ENCODE data around the gene CRYZ. TPM values are rescaled to one million over a fixed set of nuclear protein-coding genes. Genes with fewer than 3 reads are reported as not detected.
A peak's percentile ranks its signal among the peaks of the same experiment; 100 is the strongest.

Gene CRYZ
- total RNA-seq = 10 to 100 TPM; 16.1 to 39.5 (median 23.6) TPM

- TF ChIP-seq EP300 (IDR thresholded peaks at IDR 0.05) (peak; percentile 80 to 94), POLR2A (IDR thresholded peaks at IDR 0.05) (peak in 1 of 2 donors; percentile 54), CTCF (IDR thresholded peaks at IDR 0.05) (peak in 1 of 5 experiments; percentile 48)
- Histone ChIP-seq H3K4me3 (peak within 1 kb of the TSS; percentile 56 to 83 (median 70)), H3K4me1 (peaks cover 0 to 33% (median 19%) of the 10 kb centered on the region in 4 donors), H3K27ac (peak within 1 kb of the TSS; percentile 63 to 90 (median 83)), H3K9me3 (no peaks in the 10 kb centered on the region), H3K27me3 (no peaks in the 10 kb centered on the region), H3K36me3 (peaks cover 0 to 30% (median 6%) of the 10 kb centered on the region in 3 donors)
- 0 to 1% methylated on average over 30 of the region's 30 CpGs for WGBS, 2 donors
- peak; percentile 77 to 92 for DNase-seq (ENCODE audit: low spot score in 2 of 2)
Measured at GRCh38 chr1:74732960-74733603, at the start of gene CRYZ, which contains the start of gene TYW3. CRYZ (minus strand) TSS chr1:74733050; CDS start chr1:74724821, 8,229 bp downstream. TYW3 (plus strand) TSS chr1:74733152; CDS start chr1:74733245, 93 bp downstream.

GRCh38 chr1:74780594-74780993 is 47.7 kb upstream of the CRYZ start:
- 34 to 37% methylated on average over 2 of the region's 2 CpGs for WGBS, 2 donors
- Histone ChIP-seq H3K36me3 (no peaks in the 10 kb centered on the region), H3K9me3 (no peaks in the 10 kb centered on the region), H3K27me3 (no peaks in the 10 kb centered on the region), H3K4me3 (no peak overlapping the region), H3K27ac (no peak overlapping the region), H3K4me1 (no peaks in the 10 kb centered on the region)
- TF ChIP-seq POLR2A (IDR thresholded peaks at IDR 0.05) = no peak
- TF ChIP-seq CTCF (IDR thresholded peaks at IDR 0.05) = no peak
- TF ChIP-seq EP300 (IDR thresholded peaks at IDR 0.05) = no peak
- no peak for DNase-seq (ENCODE audit: low spot score in 2 of 2)

GRCh38 chr1:74779750-74780149 is 46.9 kb upstream of the CRYZ start:
- H3K27me3 ChIP-seq = no peaks in the 10 kb centered on the region
- no peak for TF ChIP-seq EP300 (IDR thresholded peaks at IDR 0.05)
- no peak for TF ChIP-seq CTCF (IDR thresholded peaks at IDR 0.05)
- no peak for TF ChIP-seq POLR2A (IDR thresholded peaks at IDR 0.05)
- H3K36me3 ChIP-seq = no peaks in the 10 kb centered on the region
- no peaks in the 10 kb centered on the region for H3K4me1 ChIP-seq
- no peak overlapping the region for H3K4me3 ChIP-seq
- H3K9me3 ChIP-seq = no peaks in the 10 kb centered on the region
- DNase-seq (ENCODE audit: low spot score in 2 of 2) = no peak
- no peak overlapping the region for H3K27ac ChIP-seq

- 98% methylated on average over 1 of the region's 1 CpG for WGBS, 2 donors
- Histone ChIP-seq H3K4me1 (peaks cover 0 to 3% (median 0%) of the 10 kb centered on the region in 4 donors), H3K27me3 (no peaks in the 10 kb centered on the region), H3K4me3 (no peak overlapping the region), H3K27ac (no peak overlapping the region), H3K9me3 (no peaks in the 10 kb centered on the region), H3K36me3 (no peaks in the 10 kb centered on the region)
- no peak for TF ChIP-seq EP300 (IDR thresholded peaks at IDR 0.05)
- TF ChIP-seq POLR2A (IDR thresholded peaks at IDR 0.05) = no peak
- TF ChIP-seq CTCF (IDR thresholded peaks at IDR 0.05) = no peak
- DNase-seq (ENCODE audit: low spot score in 2 of 2) = no peak
Measured at GRCh38 chr1:74777525-74777924, 44.7 kb upstream of the CRYZ start.

GRCh38 chr1:74775735-74776134 is 42.9 kb upstream of the CRYZ start:
- H3K27me3 ChIP-seq = no peaks in the 10 kb centered on the region
- no peak overlapping the region for H3K27ac ChIP-seq
- TF ChIP-seq EP300 (IDR thresholded peaks at IDR 0.05) (no peak), POLR2A (IDR thresholded peaks at IDR 0.05) (no peak), CTCF (IDR thresholded peaks at IDR 0.05) (no peak)
- H3K36me3 ChIP-seq = no peaks in the 10 kb centered on the region
- no peaks in the 10 kb centered on the region for H3K9me3 ChIP-seq
- WGBS, 2 donors = 64 to 67% methylated on average over 2 of the region's 2 CpGs
- peaks cover 0 to 9% (median 0%) of the 10 kb centered on the region in 4 donors for H3K4me1 ChIP-seq
- H3K4me3 ChIP-seq = no peak overlapping the region
- DNase-seq (ENCODE audit: low spot score in 2 of 2) = no peak

Measured in tibial nerve (tissue), 4 donors.